K562 (cell line): ENCODE data around the gene FBXO8.

Source experiments
- DEAF1 ChIP-seq: fragments of 450-650 bp; formaldehyde crosslinking; IDR thresholded peaks from 2 replicates; pipeline ENCODE4 v1.4.0; 2020; ENCODE audit warnings: mild to moderate bottlenecking, moderate library complexity
- FOXK1 ChIP-seq: sonication (generic); formaldehyde crosslinking; IDR thresholded peaks from 2 replicates; pipeline ENCODE4 v1.8.0; 2022; ENCODE audit warnings: missing genetic modification reagents, mild to moderate bottlenecking, borderline replicate concordance
- MCM5 ChIP-seq: fragments of 450-650 bp; IDR thresholded peaks from 2 replicates; pipeline ENCODE4 v1.6.1; 2016; ENCODE audit warnings: low read depth
- RBBP5 ChIP-seq: fragments of 200-600 bp; sonication (generic); IDR thresholded peaks from 2 replicates; pipeline ENCODE4 v1.6.1; 2012; ENCODE audit warnings: borderline replicate concordance, mild to moderate bottlenecking, low read length, control low read depth, inconsistent platforms; ENCODE audit not compliant: insufficient read depth, poor library complexity, severe bottlenecking
- ZBTB12 ChIP-seq: fragments of 250-450 bp; sonication (Bioruptor Pico); IDR thresholded peaks from 2 replicates; pipeline ENCODE4 v1.4.0; 2020

GRCh38 chr4:174215057-174215456 is 68.4 kb downstream of the FBXO8 start:
- TF ChIP-seq DEAF1 (CRISPR knock-in tag) (no peak), ZBTB12 (CRISPR knock-in tag) (no peak), MCM5 (no peak), FOXK1 (CRISPR knock-in tag) (no peak), RBBP5 (no peak)
